ENCODE results near the gene TXNL1. TPM values are rescaled to one million over a fixed set of nuclear protein-coding genes. Genes with fewer than 3 reads are reported as not detected.

The TXNL1 gene
- total and polyA plus RNA-seq, 2 of the 13 experiments (the other 11 are each of a cell fraction or from before 2014, with no cell fraction given) = 41.9 to 73.1 TPM

DNA sequence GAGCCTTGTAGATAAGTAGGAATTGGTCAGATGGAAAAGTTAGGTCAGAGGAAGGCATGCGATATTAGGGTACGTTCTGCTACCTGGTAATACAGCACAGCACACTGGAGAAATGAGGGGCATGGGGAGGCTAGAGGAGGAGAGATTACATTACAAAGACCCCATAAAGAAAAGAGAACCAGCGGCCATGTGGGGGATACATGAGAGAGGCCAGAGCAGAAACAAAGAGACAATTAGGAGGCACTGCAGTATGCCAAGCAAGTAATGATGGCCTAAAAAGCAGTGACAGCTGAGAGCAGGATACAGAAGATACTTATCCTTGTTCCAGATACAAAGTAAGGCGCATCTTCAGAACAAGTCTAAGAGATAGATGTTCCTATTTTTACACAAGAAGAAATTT lies 40.0 kb downstream of the TXNL1 start:
- H3K9me3 ChIP-seq (ENCODE audit: low read length) = no peaks in the 10 kb centered on the region
- no peak overlapping the region for H3K4me2 ChIP-seq (ENCODE audit: low read depth, low read length)
- POLR2A ChIA-PET = no interaction called here
- no peak overlapping the region for H3K4me3 ChIP-seq (replicated peaks in 1 of 3; ENCODE audit: insufficient read depth in 1 of 3, low read depth in 2 of 3, low read length in 3 of 3)
- no peak overlapping the region for H3K9ac ChIP-seq (ENCODE audit: insufficient read depth, low read depth, low read length)
- FAIRE-seq (no peak), ATAC-seq (peak; percentile 38; the same call in 2 of the 3 replicates), DNase-seq (ENCODE audit: low spot score) (no peak)
- no TSS peak for BruUV-seq (replicated peaks)
- H3K79me2 ChIP-seq (ENCODE audit: insufficient read depth, low read length) = no peaks in the 10 kb centered on the region
- CTCF ChIA-PET (ENCODE audit: low intra/inter-chr PET ratio, low total read pairs) = no interaction called here
- intact Hi-C loops (cut with micrococcal nuclease; ENCODE audit: unreplicated experiment) (no loop called here), in situ Hi-C loops (cut with HindIII; ENCODE audit: extremely low pct_ligation_motif_present, low pct_unique_long_range_greater_than_20kb) (no loop called here)
- H3K36me3 ChIP-seq (replicated peaks in 1 of 2; ENCODE audit: control insufficient read depth in 1 of 2, insufficient read depth in 2 of 2, low read length in 2 of 2) = peaks cover 0 to 14% of the 10 kb centered on the region in 2 experiments; a peak in 3 of 5 replicates
- H4K20me1 ChIP-seq (ENCODE audit: insufficient read depth, low read length) = no peaks in the 10 kb centered on the region
- H2AFZ ChIP-seq (ENCODE audit: low read length) = no peak overlapping the region
- no peak for TF ChIP-seq GTF3A (CRISPR knock-in tag; conservative IDR thresholded peaks at IDR 0.05)
- H3K27ac ChIP-seq (ENCODE audit: extremely low read length, insufficient read depth, low read length) = no peak overlapping the region
- no peaks in the 10 kb centered on the region for H3K4me1 ChIP-seq (ENCODE audit: insufficient read depth, low read length)
- no peaks in the 10 kb centered on the region for H3K27me3 ChIP-seq (ENCODE audit: control insufficient read depth in 1 of 2, insufficient read depth in 2 of 2, low read length in 2 of 2)
- WGBS (ENCODE audit: low lambda C conversion rate) = over 99% methylated on average over 4 of the region's 4 CpGs

DNA sequence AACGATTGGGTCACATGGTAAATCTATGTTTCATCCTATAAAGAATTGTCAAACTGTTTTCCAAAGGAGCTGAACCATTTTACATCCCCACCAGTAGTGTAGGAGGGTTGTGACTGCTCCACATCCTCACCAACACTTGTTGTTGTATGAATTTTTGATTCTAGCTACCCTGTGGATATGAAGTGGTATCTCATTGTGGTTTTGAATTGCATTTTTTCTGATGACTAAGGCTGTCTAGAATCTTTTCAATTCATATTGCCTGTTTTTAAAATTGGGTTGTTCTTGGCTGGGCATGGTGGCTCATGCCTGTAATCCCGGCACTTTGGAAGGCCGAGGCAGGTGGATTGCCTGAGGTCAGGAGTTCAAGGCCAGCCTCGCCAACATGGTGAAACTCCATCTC lies 44.5 kb downstream of the TXNL1 start:
- TF ChIP-seq ZBTB7A (CRISPR knock-in tag; IDR thresholded peaks at IDR 0.05) = no peak
- no peak for FAIRE-seq
- intact Hi-C loops (cut with micrococcal nuclease; ENCODE audit: unreplicated experiment) = no loop called here
- CTCF ChIA-PET (ENCODE audit: low intra/inter-chr PET ratio, low total read pairs) = no interaction called here
- Histone ChIP-seq H3K9me3 (ENCODE audit: low read length) (no peaks in the 10 kb centered on the region), H4K20me1 (ENCODE audit: insufficient read depth, low read length) (no peaks in the 10 kb centered on the region), H3K27ac (ENCODE audit: extremely low read length, insufficient read depth, low read length) (no peak overlapping the region), H3K27me3 (ENCODE audit: control insufficient read depth in 1 of 2, insufficient read depth in 2 of 2, low read length in 2 of 2) (no peaks in the 10 kb centered on the region), H3K9ac (ENCODE audit: insufficient read depth, low read depth, low read length) (no peak overlapping the region), H3K4me3 (replicated peaks in 1 of 3; ENCODE audit: insufficient read depth in 1 of 3, low read depth in 2 of 3, low read length in 3 of 3) (no peak overlapping the region), H2AFZ (ENCODE audit: low read length) (no peak overlapping the region), H3K79me2 (ENCODE audit: insufficient read depth, low read length) (no peaks in the 10 kb centered on the region), H3K4me2 (ENCODE audit: low read depth, low read length) (no peak overlapping the region), H3K4me1 (ENCODE audit: insufficient read depth, low read length) (no peaks in the 10 kb centered on the region), H3K36me3 (replicated peaks in 1 of 2; ENCODE audit: control insufficient read depth in 1 of 2, insufficient read depth in 2 of 2, low read length in 2 of 2) (no peaks in the 10 kb centered on the region)
- no TSS peak for BruUV-seq (replicated peaks)
- DNase-seq (ENCODE audit: low spot score) = no peak
- in situ Hi-C loops (cut with HindIII; ENCODE audit: extremely low pct_ligation_motif_present, low pct_unique_long_range_greater_than_20kb) = no loop called here
- ATAC-seq = no peak
- POLR2A ChIA-PET = no interaction called here
- WGBS (ENCODE audit: low lambda C conversion rate) = 24% methylated on average over 4 of the region's 4 CpGs

GRCh38 chr18:56580026-56580425 lies 58.4 kb downstream of the TXNL1 start:
- Histone ChIP-seq H3K36me3 (replicated peaks in 1 of 2; ENCODE audit: control insufficient read depth in 1 of 2, insufficient read depth in 2 of 2, low read length in 2 of 2) (no peaks in the 10 kb centered on the region), H3K4me1 (ENCODE audit: insufficient read depth, low read length) (no peaks in the 10 kb centered on the region), H3K27me3 (ENCODE audit: control insufficient read depth in 1 of 2, insufficient read depth in 2 of 2, low read length in 2 of 2) (no peaks in the 10 kb centered on the region), H3K9me3 (ENCODE audit: low read length) (no peaks in the 10 kb centered on the region), H2AFZ (ENCODE audit: low read length) (no peak overlapping the region), H3K4me2 (ENCODE audit: low read depth, low read length) (no peak overlapping the region), H4K20me1 (ENCODE audit: insufficient read depth, low read length) (no peaks in the 10 kb centered on the region), H3K79me2 (ENCODE audit: insufficient read depth, low read length) (no peaks in the 10 kb centered on the region), H3K4me3 (replicated peaks in 1 of 3; ENCODE audit: insufficient read depth in 1 of 3, low read depth in 2 of 3, low read length in 3 of 3) (no peak overlapping the region), H3K9ac (ENCODE audit: insufficient read depth, low read depth, low read length) (no peak overlapping the region), H3K27ac (ENCODE audit: extremely low read length, insufficient read depth, low read length) (no peak overlapping the region)
- ChIA-PET POLR2A (no interaction called here), CTCF (ENCODE audit: low intra/inter-chr PET ratio, low total read pairs) (no interaction called here)
- in situ Hi-C loops (cut with HindIII; ENCODE audit: extremely low pct_ligation_motif_present, low pct_unique_long_range_greater_than_20kb) = no loop called here
- DNase-seq (ENCODE audit: low spot score) (no peak), ATAC-seq (no peak), FAIRE-seq (no peak)
- intact Hi-C loops (cut with micrococcal nuclease; ENCODE audit: unreplicated experiment) = no loop called here
- BruUV-seq (replicated peaks) = no TSS peak
- no peak for TF ChIP-seq DNMT3B (CRISPR knock-in tag; conservative IDR thresholded peaks at IDR 0.05)
- TF ChIP-seq ZBTB3 (CRISPR knock-in tag; IDR thresholded peaks at IDR 0.05; ENCODE audit: borderline replicate concordance, low read depth) = no peak
- TF ChIP-seq ZZZ3 (CRISPR knock-in tag; IDR thresholded peaks at IDR 0.05; ENCODE audit: borderline replicate concordance) = no peak
- no peak for TF ChIP-seq ZBTB33 (CRISPR knock-in tag; IDR thresholded peaks at IDR 0.05)
- TF ChIP-seq, protein P1, sequence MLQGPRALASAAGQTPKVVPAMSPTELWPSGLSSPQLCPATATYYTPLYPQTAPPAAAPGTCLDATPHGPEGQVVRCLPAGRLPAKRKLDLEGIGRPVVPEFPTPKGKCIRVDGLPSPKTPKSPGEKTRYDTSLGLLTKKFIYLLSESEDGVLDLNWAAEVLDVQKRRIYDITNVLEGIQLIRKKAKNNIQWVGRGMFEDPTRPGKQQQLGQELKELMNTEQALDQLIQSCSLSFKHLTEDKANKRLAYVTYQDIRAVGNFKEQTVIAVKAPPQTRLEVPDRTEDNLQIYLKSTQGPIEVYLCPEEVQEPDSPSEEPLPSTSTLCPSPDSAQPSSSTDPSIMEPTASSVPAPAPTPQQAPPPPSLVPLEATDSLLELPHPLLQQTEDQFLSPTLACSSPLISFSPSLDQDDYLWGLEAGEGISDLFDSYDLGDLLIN (CRISPR knock-in tag; IDR thresholded peaks at IDR 0.05; ENCODE audit: borderline replicate concordance) = no peak
- no peak for TF ChIP-seq TSC22D2 (CRISPR knock-in tag; IDR thresholded peaks at IDR 0.05; ENCODE audit: borderline replicate concordance)
- no peak for TF ChIP-seq KDM5A (IDR thresholded peaks at IDR 0.05; ENCODE audit: borderline replicate concordance, low read length)
- WGBS (ENCODE audit: low lambda C conversion rate) = 3% methylated on average over 3 of the region's 3 CpGs

Data from HepG2 (cell line).